ENCODE data around the gene GIMAP2. TPM values are rescaled to one million over a fixed set of nuclear protein-coding genes. Genes with fewer than 3 reads are reported as not detected.
"Not testable (repeated sequence)": the region's sequence is repeated elsewhere in the genome, so short reads cannot be mapped to it uniquely, and the experiment has no call there.

The GIMAP2 gene
- polyA plus RNA-seq (ENCODE audit: insufficient read length in 3 of 3) = 1 to 10 TPM; 6.4 to 7.9 (median 6.9) TPM
- long read RNA-seq, donor 1, partial matches to known transcripts = 0 of 1 reads
- long read RNA-seq, donor 1, other reads (novel, unspliced or antisense) = 0 of 1 reads
- long read RNA-seq, donor 2, partial matches to known transcripts = 0 of 3 reads
- long read RNA-seq, donor 2, other reads (novel, unspliced or antisense) = 0 of 3 reads
- long read RNA-seq, donor 3, transcript GIMAP2-201 (3 exons, 1,449 nt) = major isoform, 6 of 7 reads
- long read RNA-seq, donor 3, partial matches to known transcripts = 0 of 7 reads
- long read RNA-seq, donor 3, other reads (novel, unspliced or antisense) = 0 of 7 reads
- long read RNA-seq, donor 4, partial matches to known transcripts = 0 of 1 reads
- long read RNA-seq, donor 4, other reads (novel, unspliced or antisense) = 0 of 1 reads
- long read RNA-seq, donor 5 = 0 reads
- long read RNA-seq, donor 6, partial matches to known transcripts = 0 of 1 reads
- long read RNA-seq, donor 6, other reads (novel, unspliced or antisense) = 0 of 1 reads
- long read RNA-seq, donor 7, partial matches to known transcripts = 0 of 1 reads
- long read RNA-seq, donor 7, other reads (novel, unspliced or antisense) = 0 of 1 reads
- long read RNA-seq, donor 8 = 0 reads
- long read RNA-seq, donor 9, transcript GIMAP2-201 (3 exons, 1,449 nt) = major isoform, 8 of 14 reads
- long read RNA-seq, donor 9, partial matches to known transcripts = 6 of 14 reads
- long read RNA-seq, donor 9, other reads (novel, unspliced or antisense) = 0 of 14 reads
- long read RNA-seq, donor 10 = 0 reads
- long read RNA-seq, donor 11, partial matches to known transcripts = 7 of 7 reads
- long read RNA-seq, donor 11, other reads (novel, unspliced or antisense) = 0 of 7 reads
- long read RNA-seq, donor 12, partial matches to known transcripts = 0 of 2 reads
- long read RNA-seq, donor 12, other reads (novel, unspliced or antisense) = 0 of 2 reads
- long read RNA-seq, donor 13 = 0 reads
- long read RNA-seq, donor 14, transcript GIMAP2-201 (3 exons, 1,449 nt) = major isoform, 5 of 5 reads
- long read RNA-seq, donor 14, partial matches to known transcripts = 0 of 5 reads
- long read RNA-seq, donor 14, other reads (novel, unspliced or antisense) = 0 of 5 reads
- long read RNA-seq, donor 15, partial matches to known transcripts = 0 of 1 reads
- long read RNA-seq, donor 15, other reads (novel, unspliced or antisense) = 0 of 1 reads
- long read RNA-seq, donor 16, transcript GIMAP2-201 (3 exons, 1,449 nt) = major isoform, 7 of 7 reads
- long read RNA-seq, donor 16, partial matches to known transcripts = 0 of 7 reads
- long read RNA-seq, donor 16, other reads (novel, unspliced or antisense) = 0 of 7 reads

DNA sequence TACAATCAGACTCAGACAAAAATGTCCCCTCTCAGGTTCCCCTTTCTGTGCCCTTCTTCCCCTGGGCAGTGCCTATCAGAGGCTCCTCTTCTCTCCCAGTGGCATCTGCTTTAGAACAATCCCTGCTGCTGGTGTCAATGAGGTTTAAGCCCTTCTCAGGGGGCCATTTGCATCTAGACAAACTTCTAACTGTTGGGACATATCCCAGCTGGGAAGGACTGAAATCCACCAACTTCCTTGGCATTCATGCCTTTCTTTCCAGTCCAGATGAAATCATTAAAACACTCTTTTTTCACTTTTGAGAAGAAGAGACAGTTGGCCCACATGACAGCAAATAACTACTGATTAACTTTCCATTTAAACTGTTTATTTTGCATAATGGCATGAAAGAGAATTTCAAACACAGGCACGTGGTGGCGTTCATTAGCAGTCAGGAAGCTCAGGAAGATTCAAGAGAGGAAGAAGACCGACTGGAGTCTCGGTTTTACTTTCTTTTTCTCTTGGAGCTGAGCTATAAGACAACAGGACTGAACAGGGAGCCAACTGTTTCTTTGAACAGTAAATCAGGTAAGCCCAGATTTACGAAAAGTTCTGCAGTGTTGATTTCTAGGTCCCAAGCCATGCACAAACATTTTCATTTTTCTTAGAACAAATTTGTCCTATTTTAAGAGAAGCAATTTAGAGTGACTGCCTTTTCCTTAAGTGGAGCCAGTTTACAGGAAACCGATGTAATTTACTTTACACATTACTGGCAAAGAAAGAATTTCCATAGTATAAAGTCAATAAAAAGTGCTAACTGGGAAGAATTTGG, at the start of gene GIMAP2:
GIMAP2 (plus strand) TSS at position 488 of the 811 bp plus-strand sequence. CDS start 1,354 bp downstream, outside the sequence.
- peak in 3 of 11 donors; percentile 5 to 11 (median 10) for DNase-seq (ENCODE audit: extremely low read depth in 1 of 11, low read depth in 9 of 11, low spot score in 4 of 11)

GRCh38 chr7:150641854-150642253, 43.7 kb upstream of the GIMAP2 start:
- no peak for DNase-seq (ENCODE audit: extremely low read depth in 1 of 11, low read depth in 9 of 11, low spot score in 4 of 11)

DNA sequence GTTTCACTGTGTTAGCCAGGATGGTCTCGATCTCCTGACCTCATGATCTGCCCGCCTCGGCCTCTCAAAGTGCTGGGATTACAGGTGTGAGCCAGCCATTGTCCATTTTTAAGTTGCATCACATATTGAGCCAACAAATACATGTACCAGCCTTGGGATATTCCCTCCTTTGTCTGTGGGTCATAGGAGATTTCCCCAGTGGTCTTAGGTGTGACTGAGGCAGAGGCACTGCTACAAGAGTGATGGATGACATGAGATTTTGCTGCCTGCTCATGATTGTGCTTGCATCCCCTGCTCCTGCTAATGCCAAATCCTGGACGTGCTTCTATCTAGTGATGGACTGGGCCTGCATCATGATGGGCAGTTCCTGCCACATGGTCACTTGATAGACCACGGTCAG, 42.6 kb upstream of the GIMAP2 start:
- no peak for DNase-seq (ENCODE audit: extremely low read depth in 1 of 11, low read depth in 9 of 11, low spot score in 4 of 11)

DNA sequence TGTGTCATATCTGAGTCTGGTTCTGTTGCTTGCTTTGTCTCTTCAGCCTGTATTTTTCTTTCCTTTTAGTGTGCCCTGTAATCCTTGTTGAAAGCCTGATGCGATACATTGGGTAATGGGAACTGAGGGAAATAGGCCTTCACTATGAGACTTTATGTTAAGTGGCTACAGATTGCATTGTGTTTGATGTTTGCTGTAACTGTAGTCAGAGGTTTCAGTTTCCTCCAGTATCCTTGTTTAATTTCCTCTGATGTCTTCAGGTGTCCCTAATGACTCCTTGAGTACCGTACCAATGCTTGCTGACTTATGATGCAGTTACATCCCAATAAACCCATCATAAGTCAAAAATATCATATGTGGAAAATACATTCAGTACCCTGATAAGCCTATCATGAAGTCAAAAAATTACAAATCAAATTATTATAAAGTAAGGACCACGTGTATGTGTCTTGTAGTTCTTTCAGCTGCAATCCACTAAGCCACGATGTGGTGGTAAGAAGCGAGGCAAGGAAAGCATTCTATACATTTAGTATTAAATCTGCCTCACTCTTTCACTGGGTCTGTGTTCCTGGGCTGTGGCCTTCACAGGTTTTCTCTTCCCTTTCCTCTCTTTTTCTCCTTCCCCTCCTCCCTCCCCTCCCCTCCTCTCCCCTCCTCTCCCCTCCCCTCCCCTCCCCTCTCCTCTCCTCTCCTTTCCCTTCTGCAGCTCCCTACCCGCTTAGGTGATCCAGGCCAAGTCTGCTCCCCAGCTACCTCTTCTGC, 40.1 kb upstream of the GIMAP2 start:
- DNase-seq (ENCODE audit: extremely low read depth in 1 of 11, low read depth in 9 of 11, low spot score in 4 of 11) = no peak

- no peak for DNase-seq (ENCODE audit: extremely low read depth in 1 of 11, low read depth in 9 of 11, low spot score in 4 of 11)
Measured at GRCh38 chr7:150648353-150649079, 37.0 kb upstream of the GIMAP2 start.

- DNase-seq (ENCODE audit: extremely low read depth in 1 of 11, low read depth in 9 of 11, low spot score in 4 of 11) = no peak
Measured at GRCh38 chr7:150649080-150649385, 36.5 kb upstream of the GIMAP2 start.

GRCh38 chr7:150654692-150655091, 30.8 kb upstream of the GIMAP2 start:
- no peak for DNase-seq (ENCODE audit: extremely low read depth in 1 of 11, low read depth in 9 of 11, low spot score in 4 of 11)

- no peak for DNase-seq (ENCODE audit: extremely low read depth in 1 of 11, low read depth in 9 of 11, low spot score in 4 of 11)
Measured at GRCh38 chr7:150656047-150656446, 29.5 kb upstream of the GIMAP2 start.

GRCh38 chr7:150657526-150657925, 28.0 kb upstream of the GIMAP2 start:
- no peak for DNase-seq (ENCODE audit: extremely low read depth in 1 of 11, low read depth in 9 of 11, low spot score in 4 of 11)

GRCh38 chr7:150660939-150661613, 24.4 kb upstream of the GIMAP2 start:
- DNase-seq (ENCODE audit: extremely low read depth in 1 of 11, low read depth in 9 of 11, low spot score in 4 of 11) = no peak

- DNase-seq (ENCODE audit: extremely low read depth in 1 of 11, low read depth in 9 of 11, low spot score in 4 of 11) = not testable (repeated sequence)
Measured at GRCh38 chr7:150662821-150663220, 22.7 kb upstream of the GIMAP2 start.

GRCh38 chr7:150663802-150664494, 21.6 kb upstream of the GIMAP2 start:
- no peak for DNase-seq (ENCODE audit: extremely low read depth in 1 of 11, low read depth in 9 of 11, low spot score in 4 of 11)

GRCh38 chr7:150665089-150665748, 20.3 kb upstream of the GIMAP2 start:
- DNase-seq (ENCODE audit: extremely low read depth in 1 of 11, low read depth in 9 of 11, low spot score in 4 of 11) = no peak

GRCh38 chr7:150665896-150666295, 19.6 kb upstream of the GIMAP2 start:
- DNase-seq (ENCODE audit: extremely low read depth in 1 of 11, low read depth in 9 of 11, low spot score in 4 of 11) = no peak

GRCh38 chr7:150666412-150666811, 19.1 kb upstream of the GIMAP2 start:
- DNase-seq (ENCODE audit: extremely low read depth in 1 of 11, low read depth in 9 of 11, low spot score in 4 of 11) = no peak
